IMR-90 (cell line): ENCODE measurements around the gene PLN. TPM values are rescaled to one million over a fixed set of nuclear protein-coding genes. Genes with fewer than 3 reads are reported as not detected.

Source experiments
- ATAC-seq: fragments of 200-7000 bp; cut with Tn5 transposase; 2 replicates; pipeline ENCODE4 v1.9.1; 2020; ENCODE audit warnings: low read depth, mild to moderate bottlenecking, moderate library complexity
- BruUV-seq: library from RNA; stranded (reverse); fragments of 400-500 nt; replicated peaks from 2 replicates; lab custom pipeline; 2021; lab: Mats Ljungman, UMichigan
- CTCF ChIA-PET: fragments of 300-600 bp; formaldehyde crosslinking; extraction: SDS; loops from one replicate; lab custom pipeline; 2021; ENCODE audit warnings: antibody characterized with exemption; lab: Yijun Ruan, JAX
- POLR2A ChIA-PET: fragments of 300-600 bp; sonication (Branson Sonifier 250); formaldehyde crosslinking; loops from one replicate; lab custom pipeline; 2022; ENCODE audit warnings: antibody characterized with exemption; ENCODE audit not compliant: unreplicated experiment; lab: Charles Lee
- DNase-seq: peaks from one replicate; pipeline ENCODE4 v3.0.0; 2013
- H2AFZ ChIP-seq: replicated peaks from 2 replicates; pipeline ENCODE3; 2013; ENCODE audit warnings: low read length, mild to moderate bottlenecking; ENCODE audit not compliant: poor library complexity
- H2AK5ac ChIP-seq: 2 replicates; pipeline ENCODE4 v1.6.1; 2013; ENCODE audit warnings: low read depth, low read length, inconsistent platforms
- H2AK9ac ChIP-seq: replicated peaks from 2 replicates; pipeline ENCODE3; 2013; ENCODE audit warnings: mild to moderate bottlenecking, low read depth, low read length, moderate library complexity; ENCODE audit not compliant: poor library complexity
- H2BK120ac ChIP-seq: 2 replicates; pipeline ENCODE4 v1.6.1; 2013; ENCODE audit warnings: low read depth, low read length, inconsistent platforms
- H2BK15ac ChIP-seq: 3 replicates; pipeline ENCODE4 v1.6.1; 2013; ENCODE audit warnings: low read depth, low read length, inconsistent platforms
- H2BK20ac ChIP-seq: 2 replicates; pipeline ENCODE4 v1.6.1; 2013; ENCODE audit warnings: low read depth, mild to moderate bottlenecking, inconsistent platforms, low read length, moderate library complexity
- H2BK5ac ChIP-seq: 2 replicates; pipeline ENCODE4 v1.6.1; 2013; ENCODE audit warnings: mild to moderate bottlenecking, low read depth, low read length, inconsistent platforms; ENCODE audit not compliant: poor library complexity, severe bottlenecking
- H3K14ac ChIP-seq: replicated peaks from 2 replicates; pipeline ENCODE4 v1.6.1; 2013; ENCODE audit warnings: low read depth, low read length, inconsistent platforms
- H3K18ac ChIP-seq: 2 replicates; pipeline ENCODE4 v1.6.1; 2013; ENCODE audit warnings: low read depth, low read length, control low read depth
- H3K23ac ChIP-seq: 2 replicates; pipeline ENCODE4 v1.6.1; 2013; ENCODE audit warnings: low read depth, low read length, inconsistent platforms
- H3K27ac ChIP-seq: 2 replicates; pipeline ENCODE4 v1.5.1; 2013; ENCODE audit warnings: mild to moderate bottlenecking, control low read depth, low read length; ENCODE audit not compliant: insufficient read depth
- H3K27me3 ChIP-seq: 2 replicates; pipeline ENCODE4 v1.6.1; 2013; ENCODE audit warnings: low read length; ENCODE audit not compliant: control insufficient read depth, insufficient read depth
- H3K36me3 ChIP-seq: 2 replicates; pipeline ENCODE4 v1.6.1; 2013; ENCODE audit warnings: low read length, mixed read lengths; ENCODE audit not compliant: control insufficient read depth, insufficient read depth
- H3K4ac ChIP-seq: 2 replicates; pipeline ENCODE4 v1.6.1; 2013; ENCODE audit warnings: low read depth, low read length, inconsistent platforms
- H3K4me1 ChIP-seq: 2 replicates; pipeline ENCODE4 v1.6.1; 2013; ENCODE audit warnings: low read length, mixed read lengths; ENCODE audit not compliant: control insufficient read depth, insufficient read depth
- H3K4me2 ChIP-seq: 2 replicates; pipeline ENCODE4 v1.6.1; 2013; ENCODE audit warnings: low read depth, mild to moderate bottlenecking, control low read depth, low read length, moderate library complexity
- H3K4me3 ChIP-seq: 2 replicates; pipeline ENCODE4 v1.5.1; 2013; ENCODE audit warnings: low read depth, mild to moderate bottlenecking, control low read depth, low read length, moderate library complexity; ENCODE audit not compliant: insufficient read depth
- H3K56ac ChIP-seq: 2 replicates; pipeline ENCODE4 v1.6.1; 2013; ENCODE audit warnings: low read length, inconsistent platforms; ENCODE audit not compliant: insufficient read depth; ENCODE audit errors: extremely low read depth
- H3K79me1 ChIP-seq, 2 experiments: 2 replicates each; pipeline ENCODE4 v1.6.1; 2013; ENCODE audit warnings: low read length in 2 of 2, inconsistent platforms in 1 of 2, low read depth in 1 of 2
- H3K9ac ChIP-seq: 2 replicates; pipeline ENCODE4 v1.6.1; 2013; ENCODE audit warnings: low read depth, low read length, control low read depth
- H3K9me1 ChIP-seq: 2 replicates; pipeline ENCODE4 v1.6.1; 2013; ENCODE audit warnings: low read length, inconsistent platforms; ENCODE audit not compliant: insufficient read depth
- H3K9me3 ChIP-seq: 2 replicates; pipeline ENCODE4 v1.6.1; 2013; ENCODE audit warnings: low read length; ENCODE audit not compliant: control insufficient read depth, insufficient read depth
- H4K20me1 ChIP-seq: 2 replicates; pipeline ENCODE4 v1.6.1; 2013; ENCODE audit warnings: low read length, inconsistent platforms; ENCODE audit not compliant: insufficient read depth
- H4K5ac ChIP-seq: 2 replicates; pipeline ENCODE4 v1.6.1; 2013; ENCODE audit warnings: mild to moderate bottlenecking, low read depth, low read length, control low read depth
- H4K8ac ChIP-seq, 2 experiments: 2 replicates each; pipeline ENCODE4 v1.6.1; 2013; ENCODE audit warnings: low read depth in 2 of 2, low read length in 2 of 2, control low read depth in 1 of 2, inconsistent platforms in 1 of 2
- H4K91ac ChIP-seq: 2 replicates; pipeline ENCODE4 v1.6.1; 2013; ENCODE audit warnings: low read depth, low read length, inconsistent platforms; ENCODE audit not compliant: insufficient read depth
- BHLHE40 ChIP-seq: fragments of 150-350 bp; IDR thresholded peaks from 2 replicates; pipeline ENCODE4 v1.6.1; 2016; ENCODE audit warnings: mild to moderate bottlenecking, low read depth, low read length
- MAFK ChIP-seq: IDR thresholded peaks from 2 replicates; pipeline ENCODE4 v1.6.1; 2012; ENCODE audit warnings: low read depth, low read length, improper control_type of control experiment
- MAZ ChIP-seq: IDR thresholded peaks from 2 replicates; pipeline ENCODE4 v1.6.1; 2012; ENCODE audit warnings: low read depth, mild to moderate bottlenecking, low read length, improper control_type of control experiment, moderate library complexity, borderline replicate concordance
- RAD21 ChIP-seq: IDR thresholded peaks from 2 replicates; pipeline ENCODE4 v1.6.1; 2012; ENCODE audit warnings: low read length, improper control_type of control experiment
- SMC3 ChIP-seq: fragments of 150-350 bp; IDR thresholded peaks from 2 replicates; pipeline ENCODE4 v1.6.1; 2016; ENCODE audit warnings: low read depth, mild to moderate bottlenecking, antibody characterized with exemption, low read length, moderate library complexity
- WGBS, 2 experiments: methylation state at CpG; one replicate each; pipeline versions ENCODE4 v1.1.5 to v1.1.7; 2013; ENCODE audit warnings: missing lambda C conversion rate in 2 of 2; ENCODE audit not compliant: insufficient read length in 1 of 2; ENCODE audit errors: extremely low coverage in 2 of 2; 5-methylcytosine and 5-hydroxymethylcytosine counted together
- dilution Hi-C: fragments of 300-500 bp; cut with HindIII; formaldehyde crosslinking; loops from one replicate; pipeline ENCODE4 v1.14.3; 2018; ENCODE audit warnings: low sequenced_read_pairs; ENCODE audit not compliant: unreplicated experiment
- in situ Hi-C: fragments of 300-500 bp; cut with MboI; formaldehyde crosslinking; loops from 3 replicates; pipeline ENCODE4 v1.14.3; 2019; ENCODE audit warnings: low sequenced_read_pairs, inconsistent platforms, mixed read lengths
- intact Hi-C: fragments of 100-400 bp; cut with micrococcal nuclease; formaldehyde crosslinking; loops from 2 replicates; pipeline ENCODE4 v1.10.0; 2022
- polyA plus RNA-seq, 3 experiments: library from polyadenylated mRNA; depleted of rRNA; stranded (reverse); fragments of >200 nt; gene quantifications; 2 replicates each; pipeline ENCODE4 v1.2.3, GENCODE V29; 2012; ENCODE audit warnings: low replicate concordance in 1 of 3
- total RNA-seq: library from RNA; depleted of rRNA; stranded (reverse); fragments of >200 nt; gene quantifications from 2 replicates; pipeline ENCODE4 v1.2.3, GENCODE V29; 2012

PLN gene
- total and polyA plus RNA-seq, 2 of the 4 experiments (the other 2 are of a cell fraction) = under 0.01 TPM; not detected in 1

DNA sequence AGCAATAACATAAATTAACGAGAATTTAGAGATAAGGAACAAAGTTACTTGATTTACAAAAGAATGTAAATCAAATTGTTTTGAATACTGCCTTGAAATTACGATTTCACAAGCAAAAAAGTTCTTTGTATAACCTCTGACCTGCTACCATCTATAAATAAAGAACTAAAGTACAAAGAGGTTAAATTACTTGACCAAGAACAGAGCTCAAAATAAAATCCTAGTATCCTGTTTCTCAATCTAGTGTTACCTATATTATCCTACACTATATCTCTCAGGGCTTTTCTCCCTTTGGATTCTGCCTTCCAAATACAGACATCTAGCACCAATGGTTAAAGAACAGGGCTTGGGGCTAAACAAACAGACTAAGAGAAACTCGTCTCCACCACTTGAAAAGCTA is 43.8 kb downstream of the PLN start:
- H4K8ac ChIP-seq = no peak overlapping the region
- no peak overlapping the region for H3K56ac ChIP-seq
- no peak overlapping the region for H2AK5ac ChIP-seq
- H4K5ac ChIP-seq = no peak overlapping the region
- no peak overlapping the region for H3K18ac ChIP-seq
- no peak overlapping the region for H3K4me3 ChIP-seq
- no peak overlapping the region for H2AFZ ChIP-seq
- intact Hi-C loops (no loop called here), dilution Hi-C loops (no loop called here), in situ Hi-C loops (no loop called here)
- H4K20me1 ChIP-seq = peaks cover 9% of the 10 kb centered on the region; the same call in 1 of the 2 replicates
- no peak overlapping the region for H3K23ac ChIP-seq
- H2BK20ac ChIP-seq = no peak overlapping the region
- peaks cover 11% of the 10 kb centered on the region for H3K4me1 ChIP-seq
- ChIA-PET CTCF (no interaction called here), POLR2A (no interaction called here)
- H2BK15ac ChIP-seq = no peak overlapping the region
- DNase-seq = no peak
- no peak overlapping the region for H2BK120ac ChIP-seq
- peaks cover 31 to 44% of the 10 kb centered on the region in 2 experiments for H3K79me1 ChIP-seq
- H3K36me3 ChIP-seq = no peaks in the 10 kb centered on the region
- H2BK5ac ChIP-seq = no peak overlapping the region
- no peak overlapping the region for H4K91ac ChIP-seq
- H3K14ac ChIP-seq = no peak overlapping the region
- no peak overlapping the region for H3K9ac ChIP-seq
- H3K4ac ChIP-seq = no peak overlapping the region
- no peak overlapping the region for H2AK9ac ChIP-seq
- BruUV-seq = no TSS peak
- WGBS, 2 experiments = no CpG with 5 or more reads among the region's 3 CpGs
- H3K4me2 ChIP-seq = 0 out of 2 replicates have a peak overlapping the region, but pooled peaks have one; percentile 10
- no peaks in the 10 kb centered on the region for H3K27me3 ChIP-seq
- no peaks in the 10 kb centered on the region; the same call in 1 of the 2 replicates for H3K9me1 ChIP-seq
- no peak overlapping the region for H3K27ac ChIP-seq
- no peak for TF ChIP-seq BHLHE40
- no peak for TF ChIP-seq MAZ
- TF ChIP-seq MAFK = no peak
- no peak for TF ChIP-seq RAD21
- no peak for TF ChIP-seq SMC3
- no peak for ATAC-seq
- no peaks in the 10 kb centered on the region for H3K9me3 ChIP-seq
